Occipital lobe (tissue), 2 donors: ENCODE data around the gene KAT2A. TPM values are rescaled to one million over a fixed set of nuclear protein-coding genes. Genes with fewer than 3 reads are reported as not detected.
A peak's percentile ranks its signal among the peaks of the same experiment; 100 is the strongest.

Experiments used
- DNase-seq: peaks from one replicate; lab custom pipeline; 2025; lab: John Stamatoyannopoulos, UW
- total RNA-seq: library from RNA; depleted of rRNA; stranded (reverse); fragments of >200 nt; gene quantifications from one replicate; pipeline ENCODE4 v1.2.3, GENCODE V29; 2014

Gene KAT2A
- total RNA-seq, 1 donor from 2014 or later: 9.0 TPM

DNA sequence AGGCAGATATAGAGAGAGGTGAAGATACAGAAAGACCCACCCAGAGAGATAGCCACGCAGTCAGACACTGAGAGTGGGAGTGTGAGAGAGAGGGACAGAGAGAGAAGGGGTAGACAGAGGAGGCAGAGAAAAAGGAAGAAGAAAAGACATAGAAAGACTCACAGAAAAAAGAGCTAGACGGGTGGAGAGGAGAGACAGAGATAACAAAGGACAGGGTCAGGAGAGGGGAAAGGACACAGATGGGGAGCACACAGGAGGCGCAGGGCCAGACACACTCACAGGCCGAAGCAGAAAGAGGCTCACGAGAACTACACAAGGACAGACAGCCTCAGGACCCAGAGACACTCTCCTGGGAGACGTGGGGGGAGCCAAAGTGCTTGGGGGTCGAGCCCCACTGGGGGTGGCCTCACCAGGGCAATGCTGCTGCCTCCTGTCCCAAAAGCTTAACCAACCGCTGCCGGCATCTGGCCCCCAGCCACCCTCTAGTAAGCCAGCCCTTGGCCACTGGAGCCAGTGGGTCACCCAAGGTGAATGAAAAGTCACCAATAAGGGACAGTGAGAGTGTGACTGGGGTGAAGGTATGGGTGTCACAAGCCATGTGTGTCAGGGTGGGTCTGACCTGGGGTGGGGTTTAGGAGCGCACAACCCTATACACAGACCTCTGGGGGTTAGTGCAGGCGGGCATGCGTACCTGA, 26.6 kb downstream of the KAT2A start:
- no peak for DNase-seq

DNA sequence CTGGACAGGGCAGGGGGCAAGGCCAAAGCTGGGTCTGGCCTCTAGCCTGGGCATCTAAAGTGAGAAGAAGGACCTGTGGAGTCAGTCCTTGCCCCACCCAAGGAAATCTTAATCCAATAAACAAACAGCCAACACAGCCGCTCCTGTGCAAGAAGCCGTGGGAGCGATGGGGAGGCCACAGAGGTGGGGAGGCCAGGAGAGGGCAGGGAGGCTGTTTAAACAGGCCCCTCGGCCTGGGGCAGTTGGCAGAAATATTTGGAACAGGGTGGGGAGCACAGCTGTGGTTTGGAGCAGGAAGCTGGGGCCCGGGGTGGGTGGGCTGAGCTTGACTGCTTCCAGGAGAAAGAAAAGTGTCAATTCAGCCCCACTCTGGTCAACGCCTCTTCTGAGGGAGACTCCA, 28.2 kb downstream of the KAT2A start:
- DNase-seq: no peak

DNA sequence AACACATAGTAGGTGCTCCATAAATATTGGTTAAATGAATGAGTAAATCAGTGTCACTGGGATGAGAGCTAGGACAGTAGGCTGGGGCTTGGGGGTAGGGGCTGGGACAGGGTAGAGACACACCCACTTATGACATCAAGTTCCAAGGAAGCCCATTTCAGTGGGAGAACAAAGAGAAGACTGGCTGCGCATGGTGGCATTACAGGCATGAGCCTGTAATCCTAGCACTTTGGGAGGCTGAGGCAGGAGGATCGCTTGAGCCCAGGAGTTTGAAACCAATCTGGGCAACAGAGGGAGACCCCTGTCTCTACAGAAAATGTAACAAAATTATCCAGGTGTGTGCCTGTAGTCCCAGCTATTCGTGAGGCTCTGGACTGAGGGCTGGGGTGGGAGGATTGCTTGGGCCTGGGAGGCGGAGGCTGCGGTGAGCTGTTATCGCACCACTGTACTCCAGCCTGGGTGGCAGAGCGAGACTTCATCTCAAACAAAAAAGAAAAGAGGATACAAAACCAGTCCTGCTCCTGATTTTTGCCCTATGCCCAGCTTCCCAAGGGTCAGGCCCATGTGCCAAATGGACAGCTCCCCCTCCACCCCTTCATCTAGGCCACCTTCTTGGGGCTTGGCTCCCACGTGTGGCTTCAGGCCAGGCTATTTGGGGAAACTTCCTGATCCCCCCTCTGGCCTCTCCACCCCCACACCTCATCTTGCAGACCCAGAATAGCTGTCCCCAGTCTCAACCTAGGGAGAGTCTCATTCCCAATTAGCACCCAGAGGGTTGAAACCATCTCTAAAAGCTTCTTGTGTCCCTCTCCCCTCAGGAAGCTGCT, 30.0 kb downstream of the KAT2A start:
- DNase-seq: no peak

DNA sequence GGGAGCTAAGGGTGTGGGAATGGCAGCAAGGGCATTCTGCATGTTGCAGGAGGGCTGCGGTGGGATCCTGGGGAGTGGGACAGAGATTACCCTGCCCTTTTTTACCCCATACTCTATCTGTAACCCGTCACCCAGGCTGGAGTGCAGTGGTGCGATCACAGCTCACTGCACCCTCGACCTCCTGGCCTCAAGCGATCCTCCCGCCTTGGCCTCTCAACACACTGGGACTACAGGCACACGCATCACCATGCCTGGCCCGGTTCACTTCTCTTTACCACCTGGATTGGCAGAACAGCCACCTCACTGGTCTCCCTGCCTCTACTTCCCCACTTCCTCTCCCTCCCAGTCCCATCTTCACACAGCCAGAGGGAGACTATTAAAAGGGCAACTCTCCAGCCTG, 32.4 kb downstream of the KAT2A start:
- no peak for DNase-seq

DNA sequence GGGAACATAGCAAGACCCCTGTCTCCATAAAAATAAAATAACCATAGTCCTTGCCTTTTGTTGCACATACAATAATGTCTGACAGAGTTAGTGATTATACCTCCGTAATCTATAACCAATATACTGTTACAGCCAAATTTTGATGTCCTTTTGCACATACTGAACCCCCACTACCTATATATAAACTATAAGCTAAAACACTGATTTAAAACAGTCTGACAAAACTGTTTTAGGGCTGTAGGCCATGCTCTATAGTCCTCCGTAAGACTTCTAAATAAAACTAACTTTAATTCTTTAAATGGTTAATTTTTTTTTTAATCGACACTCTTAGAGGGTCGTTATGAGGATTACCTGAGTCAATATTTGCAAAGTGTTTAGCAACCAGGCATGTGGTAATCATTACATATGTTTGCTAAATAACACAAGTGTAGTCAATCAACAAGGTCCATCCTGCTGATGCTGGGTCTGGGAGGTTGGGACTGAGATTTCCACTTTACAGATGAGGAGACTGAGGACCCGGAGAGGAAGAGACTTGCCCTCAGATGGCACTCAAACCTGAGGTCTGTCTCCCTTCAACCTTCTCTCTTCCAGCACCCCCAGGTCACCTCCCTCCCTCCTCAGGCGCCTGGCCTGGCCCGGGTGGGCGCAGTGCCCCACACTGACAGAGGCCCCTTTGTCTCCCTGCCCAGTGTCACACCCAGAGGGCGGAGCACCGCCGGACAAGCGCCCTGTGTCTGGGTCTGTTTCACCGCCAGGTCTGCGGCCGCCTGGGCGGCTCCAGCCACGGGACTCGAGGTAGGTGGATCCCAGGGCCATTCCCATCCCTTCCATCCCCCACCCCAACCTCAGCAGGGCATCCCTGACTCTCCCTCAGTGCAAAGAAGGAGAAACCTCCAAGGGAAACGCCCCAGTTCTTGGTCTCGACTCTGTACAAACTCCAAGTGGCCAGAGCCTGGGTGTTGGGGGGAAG, 33.1 kb downstream of the KAT2A start:
- DNase-seq: no peak

DNA sequence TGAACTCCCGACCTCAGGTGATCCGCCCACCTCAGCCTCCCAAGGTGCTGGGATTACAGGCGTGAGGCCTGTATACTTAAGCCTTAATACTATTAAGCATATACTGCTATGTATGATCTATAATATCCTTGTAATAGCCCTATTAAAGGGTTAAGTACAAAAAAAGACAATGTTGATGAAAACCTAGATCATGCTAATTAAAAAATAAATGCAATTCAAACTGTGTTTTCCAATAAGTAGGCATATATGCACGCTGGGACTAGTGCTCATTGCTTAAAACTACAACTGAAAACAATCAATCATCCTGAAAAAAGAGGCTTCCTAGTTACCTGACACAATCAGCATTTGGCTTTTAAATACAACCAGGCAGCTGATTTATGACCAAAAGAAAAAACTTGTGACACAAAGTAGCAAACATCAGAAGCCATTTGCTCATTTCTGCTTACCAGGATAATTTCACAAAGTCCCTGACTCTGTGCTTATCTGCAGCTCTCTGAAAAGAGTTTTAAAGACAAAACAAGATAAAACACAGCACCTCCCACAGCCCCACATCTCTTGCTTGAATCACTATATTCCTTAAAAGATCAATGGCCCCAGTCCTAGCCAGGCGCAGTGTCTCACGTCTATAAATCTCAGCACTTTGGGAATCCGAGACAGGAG, 34.0 kb downstream of the KAT2A start:
- DNase-seq: no peak

DNA sequence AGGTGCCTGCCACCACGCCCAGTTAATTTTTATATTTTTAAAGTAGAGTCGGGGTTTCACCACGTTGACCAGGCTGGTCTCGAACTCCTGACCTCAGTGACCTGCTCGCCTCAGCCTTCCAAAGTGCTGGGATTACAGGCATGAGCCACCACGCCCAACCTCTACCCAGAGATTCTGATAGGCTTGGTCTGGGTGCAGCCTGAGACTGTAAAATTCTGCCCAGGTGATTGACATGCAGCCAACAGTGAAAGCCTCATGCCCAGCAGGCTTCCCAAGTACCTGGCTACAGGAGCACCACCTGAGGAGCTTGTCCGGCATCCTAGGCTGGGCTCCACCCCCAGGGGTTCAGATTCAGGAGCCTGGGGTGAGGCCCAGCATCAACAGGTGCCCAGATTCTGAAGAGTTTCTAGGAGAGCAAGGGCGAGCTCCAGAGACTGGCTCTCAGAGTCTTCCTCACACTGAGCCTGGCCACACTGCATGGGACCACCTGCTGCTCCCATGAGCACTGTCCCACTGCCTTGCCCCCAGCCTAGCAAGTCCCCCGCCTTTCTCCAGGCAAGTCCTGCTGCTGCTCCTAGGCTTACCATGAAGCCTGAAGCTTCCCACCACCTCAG, 39.5 kb downstream of the KAT2A start:
- no peak for DNase-seq

DNA sequence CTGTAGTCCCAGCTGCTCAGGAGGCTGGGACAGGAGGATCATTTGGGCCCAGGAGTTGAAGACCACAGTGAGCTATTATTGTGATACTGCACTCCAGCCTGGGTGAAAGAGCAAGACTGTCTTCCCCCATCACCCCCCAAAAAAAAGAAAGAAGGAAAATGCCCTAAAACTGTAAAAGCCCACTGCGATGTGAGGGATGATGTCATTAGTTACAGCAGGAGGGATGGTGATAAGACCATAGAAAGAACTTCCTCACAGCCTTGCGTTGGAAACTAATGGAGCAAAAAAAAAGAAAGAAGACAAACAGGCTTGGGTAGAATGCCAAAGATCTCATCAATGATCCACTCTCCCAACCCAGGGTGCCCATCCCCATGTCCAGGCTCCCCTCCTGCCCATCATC, 41.6 kb downstream of the KAT2A start:
- DNase-seq: no peak

DNA sequence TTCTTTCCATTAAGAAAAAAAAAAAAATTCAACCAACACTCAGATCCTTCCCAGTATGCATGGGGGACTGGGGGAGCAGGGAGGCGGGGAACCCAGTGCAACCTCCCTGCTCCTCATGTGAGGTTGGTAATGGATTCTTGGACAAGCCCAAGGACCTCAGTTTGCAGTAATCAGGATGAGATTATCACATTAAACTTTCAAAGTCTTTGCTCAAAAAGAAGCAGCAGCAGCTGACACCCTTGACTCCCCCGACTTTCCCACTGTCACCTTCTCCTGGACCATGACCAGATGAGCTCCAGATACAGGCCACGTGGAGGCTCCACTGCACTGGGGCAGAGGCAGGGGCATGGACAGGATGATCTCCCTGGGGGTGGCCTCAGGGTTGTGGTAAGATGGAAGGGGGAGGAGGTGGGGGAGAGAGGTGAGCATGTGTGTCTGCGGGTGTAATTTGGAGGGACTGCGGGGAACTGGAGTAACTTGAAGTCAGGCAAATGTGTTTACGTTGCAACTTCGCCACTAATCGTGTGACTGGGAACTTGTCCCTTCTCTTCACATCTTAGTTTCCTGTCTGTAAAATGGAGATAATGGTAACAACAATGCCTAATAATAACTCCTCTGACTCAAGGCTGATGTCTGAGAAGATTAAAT, 42.6 kb downstream of the KAT2A start:
- no peak for DNase-seq

DNA sequence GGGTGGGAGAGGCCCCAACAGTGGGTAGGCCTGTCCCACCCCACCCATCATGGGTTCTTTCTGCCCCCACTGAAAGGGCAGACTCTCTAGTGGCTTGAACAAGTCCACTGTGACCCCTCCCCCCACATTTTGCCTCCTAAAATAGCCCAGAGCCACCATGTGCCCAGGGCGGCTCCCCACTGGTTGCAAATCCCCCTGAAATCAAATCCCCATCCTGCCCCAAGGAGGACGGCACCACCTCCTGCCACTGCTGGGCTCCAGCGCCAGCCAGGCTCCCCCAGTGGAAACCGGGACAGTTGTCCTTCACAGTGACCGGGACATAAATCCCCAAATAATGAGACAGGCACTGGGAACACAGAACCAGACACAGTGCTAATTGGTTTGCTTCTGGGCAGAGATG, 43.4 kb downstream of the KAT2A start:
- DNase-seq: no peak

DNA sequence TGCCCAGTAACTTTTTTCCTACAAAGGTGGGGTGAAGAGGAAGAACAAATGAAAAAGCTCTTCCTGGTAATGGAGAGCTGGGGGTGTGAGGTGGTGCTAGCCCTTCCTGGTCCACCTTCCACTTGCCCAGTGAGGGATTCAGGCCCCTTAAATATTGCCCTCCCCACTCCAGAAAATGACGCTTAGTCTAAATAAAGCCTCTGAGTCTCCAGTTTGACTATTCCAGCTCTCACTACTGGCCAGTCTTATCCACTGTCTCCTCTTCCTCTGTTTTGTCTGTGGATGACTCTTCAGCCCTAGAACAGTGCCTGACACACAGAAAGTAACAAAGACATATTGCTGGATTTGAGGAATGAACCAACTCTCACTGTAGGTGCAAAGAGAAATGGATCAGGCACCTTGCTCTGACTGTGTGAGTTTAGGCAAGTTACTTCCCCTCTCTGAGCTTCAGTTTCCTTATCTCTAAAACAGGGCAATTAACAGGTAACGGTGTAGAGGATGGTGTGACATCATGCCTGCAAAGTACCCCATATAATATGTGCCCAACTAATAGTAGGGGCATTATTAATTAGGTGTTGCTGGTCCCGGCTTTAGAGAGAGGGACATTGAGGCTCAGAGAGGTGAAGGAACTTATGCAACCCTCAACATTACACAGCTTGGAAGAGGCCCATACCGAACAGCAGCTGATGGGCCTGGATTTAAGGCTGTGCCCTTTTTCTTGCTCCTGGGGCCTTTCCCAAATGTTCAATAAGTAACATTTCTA, 44.2 kb downstream of the KAT2A start:
- DNase-seq: no peak

DNA sequence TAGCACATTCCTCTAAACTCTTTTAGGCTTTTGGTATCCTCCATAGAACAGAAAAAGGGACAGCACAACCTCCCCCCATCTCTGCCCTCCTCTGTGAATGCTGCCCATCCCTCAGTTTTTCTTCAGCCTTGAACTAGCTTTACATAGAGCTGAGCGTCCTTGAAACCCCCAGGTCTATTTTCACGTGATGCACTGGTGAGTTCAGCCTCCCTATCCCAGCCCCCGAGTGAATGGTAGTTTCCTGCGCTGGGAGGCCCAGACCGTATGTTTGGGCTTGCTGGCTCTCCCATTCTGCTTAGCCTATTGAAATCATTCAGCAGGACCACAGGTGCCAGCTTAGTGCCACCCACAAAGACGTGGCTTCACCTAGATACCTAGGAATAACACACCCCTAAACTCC, 45.4 kb downstream of the KAT2A start:
- DNase-seq: no peak

DNA sequence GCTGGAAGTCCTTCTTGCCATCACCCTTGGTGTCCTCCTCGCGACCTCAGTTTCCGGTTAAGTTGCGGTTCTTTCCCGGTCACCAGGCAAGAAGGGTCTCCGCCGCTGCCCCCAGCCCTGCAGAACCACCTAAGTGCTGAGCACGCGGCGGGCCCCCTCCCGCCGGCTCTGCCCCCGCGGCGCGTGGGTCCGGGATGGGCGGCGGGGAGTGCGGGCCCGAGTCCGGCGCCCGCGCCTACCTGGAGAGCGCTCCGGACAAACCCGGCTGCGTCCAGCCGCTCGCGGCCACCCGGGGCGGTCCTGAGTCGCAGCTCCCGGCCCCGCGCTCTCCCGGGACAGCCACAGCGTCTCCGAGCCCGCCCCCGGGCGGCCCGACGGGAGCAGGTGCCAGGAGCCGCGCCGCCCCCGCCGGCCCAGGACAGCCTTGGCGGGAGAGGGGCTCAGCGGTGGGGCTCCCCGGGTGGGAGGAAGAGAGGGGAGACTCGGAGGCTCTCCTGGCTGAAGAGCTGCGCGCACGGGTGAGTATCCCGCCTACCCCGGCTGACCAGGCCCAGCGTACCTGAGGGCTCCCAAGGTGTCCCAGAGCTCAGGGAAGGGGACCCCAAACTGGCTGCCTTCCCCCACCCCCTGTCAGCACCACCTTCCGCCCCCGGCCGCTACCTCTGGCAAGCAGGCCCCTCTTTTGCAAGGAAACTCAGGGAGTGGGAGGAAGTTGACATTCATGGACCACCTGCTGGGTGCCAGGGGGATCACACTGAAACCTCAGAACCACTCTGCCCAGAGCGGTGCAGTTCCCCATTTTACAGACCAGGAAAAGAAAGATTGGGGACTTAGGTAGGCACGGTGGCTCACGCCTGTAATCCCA, 48.6 kb downstream of the KAT2A start:
- DNase-seq: no peak

DNA sequence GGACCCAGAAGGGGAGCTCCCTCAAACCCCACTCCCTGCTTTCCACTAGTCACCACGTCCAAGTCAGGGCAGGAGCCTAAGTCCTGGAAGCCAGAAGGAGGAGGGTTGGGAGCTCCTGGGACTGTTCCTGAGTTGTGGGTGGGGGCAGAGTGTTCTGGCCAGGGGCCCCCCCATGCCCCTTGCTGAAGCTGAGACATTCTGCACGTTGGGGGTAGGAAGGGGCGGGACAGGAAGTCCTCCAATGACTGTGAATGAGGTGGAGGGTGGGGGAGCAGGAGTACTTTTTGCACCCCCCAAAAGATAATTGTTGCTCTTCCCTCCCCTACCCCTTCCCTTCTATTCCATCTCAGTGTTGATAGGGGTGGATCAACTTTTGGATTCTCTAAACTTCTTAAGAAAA, 49.4 kb downstream of the KAT2A start:
- DNase-seq: no peak

DNA sequence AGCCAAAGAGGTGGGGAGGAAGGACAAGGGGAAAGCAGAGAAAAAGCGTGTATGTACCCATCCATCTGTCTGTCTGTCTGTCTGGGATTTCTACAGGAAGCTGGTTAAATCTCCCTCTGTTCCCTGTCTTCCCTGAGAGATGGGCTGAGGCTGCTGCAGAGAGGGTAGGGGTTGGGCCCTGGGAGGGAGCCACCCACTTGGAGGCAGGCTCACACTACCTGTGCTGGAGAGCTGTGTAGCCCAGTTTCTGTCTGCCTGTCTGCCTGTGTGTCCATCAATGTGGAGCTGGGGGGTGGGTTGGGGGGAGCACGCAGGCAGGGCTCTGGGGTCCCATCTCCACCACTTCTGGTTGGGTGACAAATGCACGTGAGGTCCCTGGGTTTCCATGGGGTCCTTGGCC, 52.2 kb downstream of the KAT2A start:
- DNase-seq: no peak

DNA sequence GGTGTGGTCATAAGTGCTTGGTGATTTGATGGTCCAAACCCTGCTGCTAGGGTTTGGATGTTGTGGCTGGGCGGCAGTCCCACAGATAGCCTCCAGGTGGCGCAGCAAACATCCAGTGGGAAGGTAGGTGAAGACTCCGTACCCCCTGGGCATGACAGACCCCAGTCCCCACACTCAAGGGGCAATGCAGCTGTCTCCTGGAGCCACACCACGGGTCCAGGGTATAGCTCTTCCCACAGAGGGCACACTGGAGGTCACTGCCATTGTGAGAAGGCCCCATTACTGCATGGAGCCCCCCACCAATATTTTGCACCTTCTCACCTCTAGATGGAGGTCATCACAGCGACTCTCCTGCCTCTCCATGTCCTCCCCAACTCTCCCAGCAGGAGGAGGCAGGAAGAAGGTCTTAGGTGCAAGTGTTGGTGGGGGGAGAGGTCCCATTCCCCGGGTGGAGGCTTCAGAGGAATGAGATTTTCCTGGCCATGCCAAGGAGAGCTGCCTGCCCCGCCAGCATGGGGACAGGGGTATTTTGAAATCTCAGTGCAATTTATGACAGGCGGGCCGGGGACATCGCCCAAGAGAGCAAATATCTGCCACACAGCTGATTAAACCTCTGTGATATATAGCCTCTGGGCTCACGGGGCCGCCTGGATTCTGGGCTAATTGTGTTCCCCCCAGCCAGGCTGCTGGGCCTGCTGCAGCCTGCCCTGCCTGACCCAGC, 53.6 kb downstream of the KAT2A start:
- peak; percentile 4 for DNase-seq

DNA sequence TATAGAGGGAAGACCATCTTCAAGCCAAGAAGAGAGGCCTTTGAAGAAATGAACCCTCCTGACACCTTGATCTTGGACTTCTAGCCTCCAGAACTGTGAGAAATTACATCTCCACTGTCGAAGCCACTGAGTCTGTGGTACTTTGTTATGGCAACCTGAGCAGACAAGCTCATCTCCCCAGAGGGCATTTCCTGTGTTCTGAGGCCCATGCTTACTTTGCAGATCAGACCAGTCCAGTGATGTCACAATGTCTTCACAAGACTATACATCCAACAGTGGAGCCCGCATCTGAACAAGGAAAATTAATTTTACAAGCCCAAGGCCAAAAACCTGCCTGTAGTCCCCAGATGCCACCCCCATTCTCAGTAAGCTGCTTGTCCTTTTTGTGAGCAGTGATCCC, 56.0 kb downstream of the KAT2A start:
- DNase-seq: no peak
